ENCODE measurements around the gene MYH15.

The MYH15 gene

GRCh38 chr3:108472001-108472591 is 38.3 kb downstream of the MYH15 start:
- FAIRE-seq (peak; percentile 82), DNase-seq (ENCODE audit: low spot score) (peak; percentile 78)

GRCh38 chr3:108471426-108471825 is 39.0 kb downstream of the MYH15 start:
- FAIRE-seq, result no peak
- no peak for DNase-seq (ENCODE audit: low spot score)

- no peak for DNase-seq (ENCODE audit: low spot score)
- FAIRE-seq, result no peak
Observed at GRCh38 chr3:108469126-108469525, 41.3 kb downstream of the MYH15 start.

GRCh38 chr3:108468577-108468976 is 41.8 kb downstream of the MYH15 start:
- FAIRE-seq (no peak), DNase-seq (ENCODE audit: low spot score) (no peak)

GRCh38 chr3:108462899-108463298 is 47.5 kb downstream of the MYH15 start:
- FAIRE-seq (no peak), DNase-seq (ENCODE audit: low spot score) (no peak)

GRCh38 chr3:108461661-108462111 is 48.7 kb downstream of the MYH15 start:
- FAIRE-seq, result no peak
- no peak for DNase-seq (ENCODE audit: low spot score)

GRCh38 chr3:108459225-108459624 is 51.2 kb downstream of the MYH15 start:
- FAIRE-seq (no peak), DNase-seq (ENCODE audit: low spot score) (no peak)

- FAIRE-seq (no peak), DNase-seq (ENCODE audit: low spot score) (no peak)
Observed at GRCh38 chr3:108455212-108455705, 55.1 kb downstream of the MYH15 start.

GRCh38 chr3:108453565-108453964 is 56.8 kb downstream of the MYH15 start:
- DNase-seq (ENCODE audit: low spot score) (no peak), FAIRE-seq (no peak)

- DNase-seq (ENCODE audit: low spot score) (no peak), FAIRE-seq (no peak)
Observed at GRCh38 chr3:108450444-108450843, 60.0 kb downstream of the MYH15 start.

GRCh38 chr3:108448593-108448992 is 61.8 kb downstream of the MYH15 start:
- no peak for FAIRE-seq
- no peak for DNase-seq (ENCODE audit: low spot score)

GRCh38 chr3:108447096-108447847 is 63.1 kb downstream of the MYH15 start:
- no peak for FAIRE-seq
- DNase-seq (ENCODE audit: low spot score), result no peak

GRCh38 chr3:108442281-108442680 is 68.1 kb downstream of the MYH15 start:
- no peak for FAIRE-seq
- DNase-seq (ENCODE audit: low spot score), result no peak

GRCh38 chr3:108441518-108441917 is 68.9 kb downstream of the MYH15 start:
- FAIRE-seq, result no peak
- no peak for DNase-seq (ENCODE audit: low spot score)

- FAIRE-seq (no peak), DNase-seq (ENCODE audit: low spot score) (no peak)
Observed at GRCh38 chr3:108441071-108441507, 69.3 kb downstream of the MYH15 start.

GRCh38 chr3:108438542-108438941 is 71.9 kb downstream of the MYH15 start:
- DNase-seq (ENCODE audit: low spot score), result no peak
- FAIRE-seq, result no peak

GRCh38 chr3:108437439-108437838 is 73.0 kb downstream of the MYH15 start:
- no peak for DNase-seq (ENCODE audit: low spot score)

GRCh38 chr3:108433928-108434327 is 76.5 kb downstream of the MYH15 start:
- DNase-seq (ENCODE audit: low spot score), result no peak
- FAIRE-seq, result no peak

More at GRCh38 chr3:108437439-108437838, 73.0 kb downstream of the MYH15 start:
- no peak for FAIRE-seq

- FAIRE-seq (no peak), DNase-seq (ENCODE audit: low spot score) (no peak)
Observed at GRCh38 chr3:108432431-108432830, 78.0 kb downstream of the MYH15 start.

GRCh38 chr3:108430540-108430939 is 79.9 kb downstream of the MYH15 start:
- FAIRE-seq, result no peak
- no peak for DNase-seq (ENCODE audit: low spot score)

- FAIRE-seq (no peak), DNase-seq (ENCODE audit: low spot score) (no peak)
Observed at GRCh38 chr3:108428586-108428985, 81.8 kb downstream of the MYH15 start.

- no peak for FAIRE-seq
- no peak for DNase-seq (ENCODE audit: low spot score)
Observed at GRCh38 chr3:108420926-108421325, 89.5 kb downstream of the MYH15 start.

All from urothelium cell line (cell line).